D721Med (cell line): Measurements from ENCODE around the gene ZNF132.

Experiments used
- DNase-seq: peaks from one replicate; pipeline ENCODE4 v3.0.0; 2011; ENCODE audit warnings: low spot score; ENCODE audit not compliant: insufficient read length
- FAIRE-seq: peaks from 2 replicates; lab custom pipeline; 2011; peaks lifted over from hg19 to GRCh38; lab: Jason Lieb, UNC
- CTCF ChIP-seq: IDR thresholded peaks from 2 replicates; pipeline ENCODE4 v1.5.1; 2012; ENCODE audit warnings: mild to moderate bottlenecking, control low read depth; ENCODE audit not compliant: insufficient read depth; ENCODE audit errors: missing control alignments

The ZNF132 gene

DNA sequence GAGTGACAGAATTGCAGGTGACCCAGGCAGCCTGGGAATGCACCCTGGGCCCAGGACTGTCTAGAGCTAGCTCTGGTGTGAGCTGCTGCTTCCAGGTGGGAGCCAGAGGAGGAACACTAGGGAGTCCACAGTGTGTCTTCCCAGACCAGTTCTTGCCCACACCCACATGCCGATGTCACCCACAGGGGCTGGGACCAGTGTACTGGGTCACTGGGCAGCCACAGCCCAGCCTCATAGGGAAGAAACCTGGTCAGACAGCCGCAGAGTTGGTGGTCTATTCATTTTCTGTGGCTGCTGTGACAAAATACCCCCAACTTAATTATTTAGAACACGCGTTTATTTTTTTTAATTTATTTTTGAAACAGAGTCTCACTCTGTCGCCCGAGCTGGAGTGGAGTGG, 41.4 kb downstream of the ZNF132 start:
- FAIRE-seq (no peak), DNase-seq (no peak)
- no peak for TF ChIP-seq CTCF

DNA sequence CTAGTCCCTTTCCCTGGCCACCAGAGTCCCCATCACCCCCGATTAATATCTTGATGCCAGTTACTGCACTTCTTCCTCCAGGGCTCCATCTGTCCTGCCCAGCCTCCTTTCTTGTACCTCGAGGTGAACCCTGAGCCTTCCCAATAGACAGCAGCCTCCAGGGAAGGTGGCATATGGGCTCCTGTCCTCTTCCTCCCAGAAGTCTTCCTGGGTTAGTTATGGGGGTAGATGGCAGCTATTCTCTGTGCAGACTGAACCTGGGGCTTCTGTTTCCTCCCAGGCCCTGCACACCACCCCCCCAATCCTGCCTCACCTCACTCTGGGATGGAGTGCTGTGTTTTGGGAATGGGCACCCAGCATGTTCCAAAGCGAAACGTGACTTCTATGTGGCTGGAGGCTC, 41.9 kb downstream of the ZNF132 start:
- FAIRE-seq: no peak
- no peak for TF ChIP-seq CTCF

GRCh38 chr19:58397533-58398037, 42.4 kb downstream of the ZNF132 start:
- TF ChIP-seq CTCF: no peak
- FAIRE-seq: no peak
- DNase-seq: no peak

More for the DNA sequence above, 41.9 kb downstream of the ZNF132 start:
- no peak for DNase-seq

GRCh38 chr19:58396691-58397532, 43.0 kb downstream of the ZNF132 start:
- TF ChIP-seq CTCF: no peak
- FAIRE-seq (no peak), DNase-seq (no peak)

GRCh38 chr19:58395979-58396627, 43.9 kb downstream of the ZNF132 start:
- no peak for DNase-seq
- no peak for TF ChIP-seq CTCF
- no peak for FAIRE-seq

GRCh38 chr19:58395220-58395978, 44.6 kb downstream of the ZNF132 start, which contains the start of gene RNF225:
Gene RNF225, plus strand, starts transcription at chr19:58395656. Its CDS starts 434 bp downstream, at chr19:58396090.
- DNase-seq (no peak), FAIRE-seq (no peak)
- no peak for TF ChIP-seq CTCF
